PC-3 (cell line): ENCODE measurements around the gene PARP12.

Source experiments
- CTCF ChIP-seq: fragments of 300-600 bp; sonication (generic); conservative IDR thresholded peaks from 2 replicates; pipeline ENCODE4 v1.5.1; 2017; ENCODE audit warnings: antibody characterized with exemption, low read depth, mild to moderate bottlenecking, low read length
- EZH2 ChIP-seq: fragments of 300-600 bp; sonication (generic); IDR thresholded peaks from one replicate; pipeline ENCODE4 v1.6.1; 2017; ENCODE audit warnings: antibody characterized with exemption, mild to moderate bottlenecking, low read length; ENCODE audit not compliant: unreplicated experiment
- EZH2phosphoT487 ChIP-seq: fragments of 300-600 bp; sonication (generic); IDR thresholded peaks from 2 replicates; pipeline ENCODE4 v1.6.1; 2018; ENCODE audit warnings: mild to moderate bottlenecking, antibody characterized with exemption, low read length, borderline replicate concordance

- TF ChIP-seq CTCF (no peak), EZH2 (no peak), EZH2phosphoT487 (no peak)
Observed at GRCh38 chr7:140048138-140048537, 14.6 kb downstream of the PARP12 start.
